Hematopoietic multipotent progenitor cell treated with erythropoietin and hydrocortisone succinate and interleukin-3 and kit ligand, for 6 days (in vitro differentiated cells): ENCODE results near the gene FARS2.

Experiments
- DNase-seq: peaks from one replicate; pipeline ENCODE4 v3.0.0-alpha.2; 2015

FARS2 gene

GRCh38 chr6:5287205-5287965 lies 26.1 kb downstream of the FARS2 start:
- DNase-seq = no peak

GRCh38 chr6:5287966-5288297 lies 26.6 kb downstream of the FARS2 start:
- no peak for DNase-seq

- DNase-seq = no peak
Observed at GRCh38 chr6:5290097-5290496, 28.8 kb downstream of the FARS2 start.

GRCh38 chr6:5290500-5290899 lies 29.2 kb downstream of the FARS2 start:
- DNase-seq = no peak

GRCh38 chr6:5292154-5292553 lies 30.8 kb downstream of the FARS2 start:
- DNase-seq = no peak

- DNase-seq = no peak
Observed at GRCh38 chr6:5293692-5294091, 32.4 kb downstream of the FARS2 start.

GRCh38 chr6:5294392-5295211 lies 33.3 kb downstream of the FARS2 start:
- peak; percentile 41 for DNase-seq

GRCh38 chr6:5295623-5296022 lies 34.3 kb downstream of the FARS2 start:
- DNase-seq = no peak

GRCh38 chr6:5300206-5300764 lies 39.0 kb downstream of the FARS2 start:
- no peak for DNase-seq

- peak; percentile 52 for DNase-seq
Observed at GRCh38 chr6:5302220-5302946, 41.1 kb downstream of the FARS2 start.

- DNase-seq = peak; percentile 58
Observed at GRCh38 chr6:5302995-5303622, 41.8 kb downstream of the FARS2 start.

GRCh38 chr6:5303682-5304081 lies 42.4 kb downstream of the FARS2 start:
- no peak for DNase-seq

- no peak for DNase-seq
Observed at GRCh38 chr6:5305968-5306626, 44.8 kb downstream of the FARS2 start.

- DNase-seq = no peak
Observed at GRCh38 chr6:5307058-5307457, 45.7 kb downstream of the FARS2 start.

GRCh38 chr6:5308066-5308465 lies 46.8 kb downstream of the FARS2 start:
- no peak for DNase-seq

- no peak for DNase-seq
Observed at GRCh38 chr6:5314191-5314865, 53.0 kb downstream of the FARS2 start.

GRCh38 chr6:5315881-5316280 lies 54.6 kb downstream of the FARS2 start:
- DNase-seq = no peak

- DNase-seq = no peak
Observed at GRCh38 chr6:5316951-5317350, 55.6 kb downstream of the FARS2 start.

- DNase-seq = no peak
Observed at GRCh38 chr6:5318617-5319272, 57.4 kb downstream of the FARS2 start.

GRCh38 chr6:5323979-5324378 lies 62.7 kb downstream of the FARS2 start:
- DNase-seq = no peak

- DNase-seq = no peak
Observed at GRCh38 chr6:5325173-5325572, 63.9 kb downstream of the FARS2 start.
